ENCODE data around the gene ASB16.

DNA sequence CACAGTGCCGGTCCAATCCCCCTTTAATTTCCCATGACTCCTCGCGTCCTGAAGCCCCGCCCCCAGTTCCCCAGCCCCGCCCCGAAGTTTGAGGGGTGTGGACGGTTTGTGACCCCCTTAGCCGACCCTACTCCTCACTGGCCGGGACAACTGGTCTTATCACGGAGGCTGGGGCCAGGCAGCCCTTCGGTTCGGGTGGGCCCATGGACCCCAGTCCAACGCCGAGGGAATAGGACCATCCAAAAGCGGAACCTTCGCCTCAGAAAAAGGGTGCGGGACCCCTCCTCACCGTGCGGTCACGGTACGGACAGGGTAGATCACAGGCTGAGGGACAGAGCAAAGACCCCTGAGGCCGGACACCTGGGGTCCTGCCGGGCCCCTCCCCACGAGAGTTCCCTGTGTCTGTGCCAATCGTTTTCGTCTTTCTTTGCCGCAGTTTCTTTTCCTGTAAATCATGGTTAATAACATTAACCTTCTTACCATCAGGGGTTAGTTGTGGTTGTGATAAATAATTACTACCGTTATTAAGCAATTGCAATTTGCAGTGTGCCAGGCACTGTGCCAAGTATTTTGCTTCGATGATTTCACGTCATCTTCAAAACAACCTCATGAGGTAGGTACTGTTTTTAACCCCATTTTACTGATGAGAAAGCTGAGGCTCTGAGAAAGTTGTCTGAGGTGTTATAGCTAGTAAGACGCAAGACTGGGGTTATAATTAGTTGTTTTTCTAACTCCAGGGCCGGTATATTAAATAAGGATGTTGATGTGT, 16.8 kb downstream of the ASB16 start:
- TF ChIP-seq FOXJ3 (CRISPR knock-in tag; IDR thresholded peaks at IDR 0.05), result no peak
- TF ChIP-seq TAF1 (IDR thresholded peaks at IDR 0.05; ENCODE audit: borderline replicate concordance, low read depth, low read length), result no peak
- no peak for TF ChIP-seq SIN3A (IDR thresholded peaks at IDR 0.05; ENCODE audit: borderline replicate concordance, low read depth, low read length)
- TF ChIP-seq NFIC (IDR thresholded peaks at IDR 0.05; ENCODE audit: borderline replicate concordance), result no peak
- no peak for TF ChIP-seq EP300 (IDR thresholded peaks at IDR 0.05; ENCODE audit: borderline replicate concordance in 1 of 2, low read depth in 1 of 2, low read length in 1 of 2)
- TF ChIP-seq EZH2phosphoT487 (IDR thresholded peaks at IDR 0.05; ENCODE audit: borderline replicate concordance, low read depth), result no peak
- TF ChIP-seq CTCF (IDR thresholded peaks at IDR 0.05), result no peak

All from SK-N-SH (cell line).